Sigmoid colon (tissue), 4 donors: ENCODE results near the gene ENDOV.

Source experiments
- CTCF ChIP-seq, 4 experiments: fragments of 450-650 bp in 3 of 4; fragments of 200-600 bp in 1 of 4; IDR thresholded peaks; one replicate each; pipeline ENCODE4 v1.5.1; 2016 to 2019; ENCODE audit warnings: antibody characterized with exemption in 4 of 4, mild to moderate bottlenecking in 3 of 4, moderate library complexity in 2 of 4
- POLR2AphosphoS5 ChIP-seq, 4 donors: sonication (generic); formaldehyde crosslinking; IDR thresholded peaks; one replicate each; pipeline ENCODE4 v1.6.1; 2017; ENCODE audit warnings: antibody characterized with exemption in 4 of 4

DNA sequence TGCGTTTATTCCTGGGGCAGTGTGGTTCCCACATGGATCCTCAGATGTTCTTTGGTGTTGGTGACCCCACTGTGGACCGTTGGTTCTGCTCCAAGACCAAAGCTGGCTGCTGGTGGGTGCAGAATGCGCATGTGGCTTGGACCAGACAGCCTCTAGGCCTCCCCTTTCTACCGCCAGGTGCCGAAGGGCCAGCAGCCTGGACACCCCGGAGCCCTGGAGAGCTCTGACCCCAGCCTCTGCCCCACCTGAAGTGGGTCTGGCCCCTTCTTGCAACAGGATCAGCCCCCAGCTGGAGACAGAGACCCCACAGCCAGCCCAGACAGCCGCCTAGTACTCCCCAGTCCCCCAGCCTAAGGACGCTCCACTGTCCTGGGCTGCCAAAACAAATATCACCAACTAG lies 43.0 kb downstream of the ENDOV start:
- TF ChIP-seq CTCF (IDR thresholded peaks at IDR 0.05) = no peak
- no peak for TF ChIP-seq POLR2AphosphoS5 (IDR thresholded peaks at IDR 0.05)
